ENCODE measurements around the gene SMARCD1.

DNA sequence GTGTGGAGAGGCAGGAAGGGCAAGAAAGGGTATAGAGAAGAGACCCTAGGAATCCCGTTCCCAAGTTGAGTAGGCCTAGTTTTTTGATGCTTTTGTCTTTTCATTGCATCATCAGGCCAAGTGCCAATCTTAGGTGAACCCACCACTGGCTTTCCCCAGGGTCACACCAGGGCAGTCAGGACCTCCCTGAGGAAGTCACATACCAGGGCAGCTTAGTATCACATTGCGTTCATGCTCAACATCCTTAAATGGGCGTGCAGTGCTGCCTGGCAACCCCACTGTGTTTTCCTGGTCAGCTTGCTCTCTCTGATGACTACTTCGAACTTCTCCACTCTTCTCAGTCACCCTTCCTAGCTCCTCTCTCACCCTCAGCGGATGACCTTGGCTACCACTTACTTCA, 18.7 kb upstream of the SMARCD1 start:
- TF ChIP-seq, protein P1, sequence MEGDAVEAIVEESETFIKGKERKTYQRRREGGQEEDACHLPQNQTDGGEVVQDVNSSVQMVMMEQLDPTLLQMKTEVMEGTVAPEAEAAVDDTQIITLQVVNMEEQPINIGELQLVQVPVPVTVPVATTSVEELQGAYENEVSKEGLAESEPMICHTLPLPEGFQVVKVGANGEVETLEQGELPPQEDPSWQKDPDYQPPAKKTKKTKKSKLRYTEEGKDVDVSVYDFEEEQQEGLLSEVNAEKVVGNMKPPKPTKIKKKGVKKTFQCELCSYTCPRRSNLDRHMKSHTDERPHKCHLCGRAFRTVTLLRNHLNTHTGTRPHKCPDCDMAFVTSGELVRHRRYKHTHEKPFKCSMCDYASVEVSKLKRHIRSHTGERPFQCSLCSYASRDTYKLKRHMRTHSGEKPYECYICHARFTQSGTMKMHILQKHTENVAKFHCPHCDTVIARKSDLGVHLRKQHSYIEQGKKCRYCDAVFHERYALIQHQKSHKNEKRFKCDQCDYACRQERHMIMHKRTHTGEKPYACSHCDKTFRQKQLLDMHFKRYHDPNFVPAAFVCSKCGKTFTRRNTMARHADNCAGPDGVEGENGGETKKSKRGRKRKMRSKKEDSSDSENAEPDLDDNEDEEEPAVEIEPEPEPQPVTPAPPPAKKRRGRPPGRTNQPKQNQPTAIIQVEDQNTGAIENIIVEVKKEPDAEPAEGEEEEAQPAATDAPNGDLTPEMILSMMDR (conservative IDR thresholded peaks at IDR 0.05; ENCODE audit: low read length): no peak
- no peak for TF ChIP-seq EZH2phosphoT487 (IDR thresholded peaks at IDR 0.05; ENCODE audit: borderline replicate concordance)
